Immature natural killer cell (primary cell): ENCODE measurements around the gene TMEM167B. TPM values are rescaled to one million over a fixed set of nuclear protein-coding genes. Genes with fewer than 3 reads are reported as not detected.
"Not testable (repeated sequence)": the region's sequence is repeated elsewhere in the genome, so short reads cannot be mapped to it uniquely, and the experiment has no call there.

Source experiments
- DNase-seq, 3 donors: peaks; one replicate each; pipeline ENCODE4 v3.0.0; 2022; ENCODE audit warnings: mixed read lengths in 1 of 3
- H3K27ac Mint-ChIP-seq, 6 donors: one replicate each; pipeline ENCODE4 v1.8.0; 2020; ENCODE audit warnings: mixed read lengths in 6 of 6, mild to moderate bottlenecking in 5 of 6, inconsistent platforms in 4 of 6, moderate library complexity in 3 of 6
- H3K27me3 Mint-ChIP-seq, 3 donors: one replicate each; pipeline ENCODE4 v1.8.0; 2020 to 2021; ENCODE audit warnings: low read depth in 3 of 3, mild to moderate bottlenecking in 3 of 3, mixed read lengths in 3 of 3, moderate library complexity in 3 of 3, inconsistent platforms in 1 of 3
- H3K36me3 Mint-ChIP-seq, 3 donors: one replicate each; pipeline ENCODE4 v1.8.0; 2020; ENCODE audit warnings: mixed read lengths in 3 of 3, inconsistent platforms in 2 of 3, mild to moderate bottlenecking in 2 of 3
- H3K4me1 Mint-ChIP-seq, 2 donors: one replicate each; pipeline ENCODE4 v1.8.0; 2020; ENCODE audit warnings: inconsistent platforms in 2 of 2, mild to moderate bottlenecking in 2 of 2, mixed read lengths in 2 of 2, moderate library complexity in 1 of 2
- H3K4me3 Mint-ChIP-seq, 5 donors: one replicate each; pipeline ENCODE4 v1.8.0; 2020; ENCODE audit warnings: mild to moderate bottlenecking in 5 of 5, mixed read lengths in 5 of 5, inconsistent platforms in 3 of 5, moderate library complexity in 3 of 5
- H3K9me3 Mint-ChIP-seq, 6 donors: one replicate each; pipeline ENCODE4 v1.8.0; 2020; ENCODE audit warnings: mild to moderate bottlenecking in 6 of 6, mixed read lengths in 6 of 6, inconsistent platforms in 4 of 6, moderate library complexity in 3 of 6
- polyA plus RNA-seq, 3 donors: library from polyadenylated mRNA; unstranded; fragments of 300-500 nt; fragmentation: Illumina TruSeq; gene quantifications; one replicate each; pipeline ENCODE4 v1.2.3, GENCODE V29; 2021

The TMEM167B gene
- 10 to 100 TPM; 32.4 to 44.3 (median 44.3) TPM for polyA plus RNA-seq

- DNase-seq = peak; percentile 83 to 87 (median 86)
- peak within 1 kb of the TSS; percentile 94 to 99 (median 97) for H3K4me3 Mint-ChIP-seq
- H3K36me3 Mint-ChIP-seq = peaks cover 0 to 11% (median 3%) of the 10 kb centered on the region in 3 donors
- H3K27me3 Mint-ChIP-seq = peaks cover 4 to 12% (median 4%) of the 10 kb centered on the region in 3 donors
- no peaks in the 10 kb centered on the region for H3K9me3 Mint-ChIP-seq
- peaks cover 38 to 39% of the 10 kb centered on the region in 2 donors for H3K4me1 Mint-ChIP-seq
- H3K27ac Mint-ChIP-seq = peak within 1 kb of the TSS; percentile 93 to 99 (median 97)
Measured at GRCh38 chr1:109090196-109091077, at the start of gene TMEM167B. TSS of gene TMEM167B (plus strand) at chr1:109090764. CDS start at chr1:109090873, 109 bp downstream.

- peaks cover 16 to 19% of the 10 kb centered on the region in 2 donors for H3K4me1 Mint-ChIP-seq
- H3K27me3 Mint-ChIP-seq = peaks cover 2 to 15% (median 8%) of the 10 kb centered on the region in 3 donors
- peak overlapping the region; percentile 66 to 96 (median 94) for H3K27ac Mint-ChIP-seq
- no peak for DNase-seq
- peak overlapping the region; percentile 87 to 96 (median 94) for H3K4me3 Mint-ChIP-seq
- H3K36me3 Mint-ChIP-seq = no peaks in the 10 kb centered on the region
- no peaks in the 10 kb centered on the region for H3K9me3 Mint-ChIP-seq
Measured at GRCh38 chr1:109040989-109041620, 49.5 kb upstream of the TMEM167B start.

GRCh38 chr1:109041621-109042468 lies 48.7 kb upstream of the TMEM167B start, which contains the start of gene WDR47:
TSS of gene WDR47 (minus strand) at chr1:109042102. CDS start at chr1:109023512, 18,590 bp downstream.
- DNase-seq = peak; percentile 97 to 98 (median 98)
- H3K9me3 Mint-ChIP-seq = no peaks in the 10 kb centered on the region
- H3K27ac Mint-ChIP-seq = peak within 1 kb of the TSS; percentile 86 to 98 (median 96)
- no peaks in the 10 kb centered on the region for H3K36me3 Mint-ChIP-seq
- peak within 1 kb of the TSS; percentile 87 to 96 (median 94) for H3K4me3 Mint-ChIP-seq
- peaks cover 2 to 14% (median 8%) of the 10 kb centered on the region in 3 donors for H3K27me3 Mint-ChIP-seq
- peaks cover 16 to 19% of the 10 kb centered on the region in 2 donors for H3K4me1 Mint-ChIP-seq

GRCh38 chr1:109045595-109045994 lies 45.0 kb upstream of the TMEM167B start:
- peaks cover 4 to 15% (median 12%) of the 10 kb centered on the region in 3 donors for H3K27me3 Mint-ChIP-seq
- no peak overlapping the region for H3K27ac Mint-ChIP-seq
- no peak for DNase-seq
- no peaks in the 10 kb centered on the region for H3K9me3 Mint-ChIP-seq
- peaks cover 10 to 12% of the 10 kb centered on the region in 2 donors for H3K4me1 Mint-ChIP-seq
- no peaks in the 10 kb centered on the region for H3K36me3 Mint-ChIP-seq
- no peak overlapping the region for H3K4me3 Mint-ChIP-seq

- no peak overlapping the region for H3K4me3 Mint-ChIP-seq
- H3K9me3 Mint-ChIP-seq = no peaks in the 10 kb centered on the region
- H3K4me1 Mint-ChIP-seq = peaks cover 5 to 6% of the 10 kb centered on the region in 2 donors
- H3K27me3 Mint-ChIP-seq = peaks cover 4 to 8% (median 4%) of the 10 kb centered on the region in 3 donors
- no peak for DNase-seq
- H3K36me3 Mint-ChIP-seq = no peaks in the 10 kb centered on the region
- no peak overlapping the region for H3K27ac Mint-ChIP-seq
Measured at GRCh38 chr1:109046671-109047070, 43.9 kb upstream of the TMEM167B start.

- DNase-seq = no peak
- Mint-ChIP-seq H3K27me3 (peaks cover 2 to 6% (median 4%) of the 10 kb centered on the region in 3 donors), H3K4me1 (peaks cover 3 to 4% of the 10 kb centered on the region in 2 donors), H3K9me3 (no peaks in the 10 kb centered on the region), H3K36me3 (no peaks in the 10 kb centered on the region), H3K4me3 (no peak overlapping the region), H3K27ac (no peak overlapping the region)
Measured at GRCh38 chr1:109047339-109047738, 43.2 kb upstream of the TMEM167B start.

- DNase-seq = no peak
- Mint-ChIP-seq H3K27me3 (peaks cover 2 to 6% (median 4%) of the 10 kb centered on the region in 3 donors), H3K4me3 (no peak overlapping the region), H3K4me1 (no peaks in the 10 kb centered on the region), H3K36me3 (no peaks in the 10 kb centered on the region), H3K27ac (no peak overlapping the region), H3K9me3 (no peaks in the 10 kb centered on the region)
Measured at GRCh38 chr1:109048335-109048734, 42.2 kb upstream of the TMEM167B start.

GRCh38 chr1:109050228-109050995 lies 40.2 kb upstream of the TMEM167B start:
- no peak for DNase-seq
- Mint-ChIP-seq H3K27me3 (peaks cover 2 to 6% (median 4%) of the 10 kb centered on the region in 3 donors), H3K4me1 (no peaks in the 10 kb centered on the region), H3K36me3 (no peaks in the 10 kb centered on the region), H3K27ac (peak overlapping the region in 1 of 6 donors; percentile 5), H3K9me3 (no peaks in the 10 kb centered on the region), H3K4me3 (no peak overlapping the region)

- H3K4me1 Mint-ChIP-seq, H3K9me3 Mint-ChIP-seq, DNase-seq, H3K4me3 Mint-ChIP-seq, H3K27me3 Mint-ChIP-seq, H3K36me3 Mint-ChIP-seq, H3K27ac Mint-ChIP-seq: not testable (repeated sequence)
Measured at GRCh38 chr1:109052145-109052544, 38.4 kb upstream of the TMEM167B start.

- Mint-ChIP-seq H3K4me1 (no peaks in the 10 kb centered on the region), H3K27me3 (peaks cover 0 to 3% (median 0%) of the 10 kb centered on the region in 3 donors), H3K4me3 (no peak overlapping the region), H3K9me3 (no peaks in the 10 kb centered on the region), H3K36me3 (no peaks in the 10 kb centered on the region), H3K27ac (no peak overlapping the region)
- DNase-seq = no peak
Measured at GRCh38 chr1:109056064-109056463, 34.5 kb upstream of the TMEM167B start.

GRCh38 chr1:109059026-109059425 lies 31.5 kb upstream of the TMEM167B start:
- no peak overlapping the region for H3K4me3 Mint-ChIP-seq
- no peaks in the 10 kb centered on the region for H3K9me3 Mint-ChIP-seq
- H3K27me3 Mint-ChIP-seq = peaks cover 0 to 3% (median 0%) of the 10 kb centered on the region in 3 donors
- no peaks in the 10 kb centered on the region for H3K4me1 Mint-ChIP-seq
- no peak for DNase-seq
- peaks cover 0 to 3% (median under 1%) of the 10 kb centered on the region in 3 donors for H3K36me3 Mint-ChIP-seq
- no peak overlapping the region for H3K27ac Mint-ChIP-seq

- Mint-ChIP-seq H3K9me3 (no peaks in the 10 kb centered on the region), H3K27ac (no peak overlapping the region), H3K36me3 (peaks cover 5 to 13% (median 8%) of the 10 kb centered on the region in 3 donors), H3K4me3 (no peak overlapping the region), H3K27me3 (peaks cover 0 to 3% (median 1%) of the 10 kb centered on the region in 3 donors), H3K4me1 (no peaks in the 10 kb centered on the region)
- no peak for DNase-seq
Measured at GRCh38 chr1:109060707-109061106, 29.9 kb upstream of the TMEM167B start.

GRCh38 chr1:109061183-109061582 lies 29.4 kb upstream of the TMEM167B start:
- Mint-ChIP-seq H3K9me3 (no peaks in the 10 kb centered on the region), H3K27ac (no peak overlapping the region), H3K4me1 (no peaks in the 10 kb centered on the region), H3K36me3 (peaks cover 5 to 13% (median 8%) of the 10 kb centered on the region in 3 donors), H3K27me3 (peaks cover 0 to 3% (median 1%) of the 10 kb centered on the region in 3 donors), H3K4me3 (no peak overlapping the region)
- DNase-seq = no peak
